HepG2 (cell line): Measurements from ENCODE around the gene ZNF384. TPM values are rescaled to one million over a fixed set of nuclear protein-coding genes. Genes with fewer than 3 reads are reported as not detected.

Experiments used
- AKAP8 ChIP-seq: sonication (generic); formaldehyde crosslinking; IDR thresholded peaks from 2 replicates; pipeline ENCODE4 v1.5.1; 2020; ENCODE audit warnings: mild to moderate bottlenecking, missing genetic modification reagents
- FOXA1 ChIP-seq, 2 experiments: fragments of 450-650 bp in 1 of 2; sonication (generic) in 1 of 2; formaldehyde crosslinking in 1 of 2; IDR thresholded peaks; 2 replicates each; pipeline versions ENCODE4 v1.4.0 to v1.6.1; 2016 to 2020; ENCODE audit warnings: missing genetic modification reagents in 1 of 2
- FOXP1 ChIP-seq, 2 experiments: fragments of 450-650 bp in 1 of 2; IDR thresholded peaks; 2 replicates each; pipeline ENCODE4 v1.6.1; 2017 to 2018; ENCODE audit warnings: antibody characterized with exemption in 1 of 2
- HOMEZ ChIP-seq: IDR thresholded peaks from 2 replicates; pipeline ENCODE4 v1.6.1; 2016; ENCODE audit warnings: low read depth
- MXI1 ChIP-seq: IDR thresholded peaks from 3 replicates; pipeline ENCODE4 v1.6.1; 2012; ENCODE audit warnings: low read depth, low read length, inconsistent platforms, borderline replicate concordance
- NR2F2 ChIP-seq: IDR thresholded peaks from 2 replicates; pipeline ENCODE4 v1.6.1; 2012; ENCODE audit warnings: low read depth, inconsistent platforms, borderline replicate concordance
- PCBP2 ChIP-seq: fragments of 200-400 bp; formaldehyde crosslinking; optimal IDR thresholded peaks from 2 replicates; pipeline ENCODE3; 2018; ENCODE audit warnings: low read length, low read depth; ENCODE audit not compliant: poor library complexity, severe bottlenecking
- ZNF142 ChIP-seq: sonication (generic); formaldehyde crosslinking; IDR thresholded peaks from 2 replicates; pipeline ENCODE4 v1.4.0; 2020; ENCODE audit warnings: missing genetic modification reagents
- ZNF260 ChIP-seq: sonication (generic); formaldehyde crosslinking; IDR thresholded peaks from 2 replicates; pipeline ENCODE4 v1.4.0; 2020; ENCODE audit warnings: missing genetic modification reagents, low read depth, mild to moderate bottlenecking, borderline replicate concordance
- ZNF280B ChIP-seq: sonication (generic); formaldehyde crosslinking; IDR thresholded peaks from 2 replicates; pipeline ENCODE4 v1.5.0; 2020; ENCODE audit warnings: missing genetic modification reagents, mild to moderate bottlenecking, borderline replicate concordance
- ZNF512B ChIP-seq: sonication (generic); formaldehyde crosslinking; IDR thresholded peaks from 2 replicates; pipeline ENCODE4 v1.5.1; 2020; ENCODE audit warnings: missing genetic modification reagents, mild to moderate bottlenecking, borderline replicate concordance
- ZNF580 ChIP-seq: IDR thresholded peaks from 2 replicates; pipeline ENCODE4 v1.6.1; 2016; ENCODE audit warnings: low read depth, borderline replicate concordance
- ZNF644 ChIP-seq: IDR thresholded peaks from 2 replicates; pipeline ENCODE4 v1.6.1; 2016; ENCODE audit warnings: low read depth
- ZNF670 ChIP-seq: sonication (generic); formaldehyde crosslinking; IDR thresholded peaks from 2 replicates; pipeline ENCODE4 v1.8.0; 2022; ENCODE audit warnings: mild to moderate bottlenecking, missing genetic modification reagents, borderline replicate concordance
- polyA plus RNA-seq, 8 experiments: library from polyadenylated mRNA; depleted of rRNA in 3 of 8; stranded (reverse) in 7 of 8; unstranded in 1 of 8; fragments of >200 nt; fragmentation: Illumina TruSeq in 4 of 8; extraction: Trizol in 4 of 8; gene quantifications; 2 replicates each; pipeline versions ENCODE4 v1.2.1 to v1.2.3, GENCODE V29; 2011 to 2016; ENCODE audit warnings: low read depth in 4 of 8, missing spikeins in 1 of 8, mixed read lengths in 1 of 8; ENCODE audit not compliant: insufficient read depth in 1 of 8
- total RNA-seq, 5 experiments: library from RNA; depleted of rRNA; stranded (reverse); fragments of >200 nt; fragmentation: Illumina TruSeq; extraction: Trizol; gene quantifications; 2 replicates each; pipeline ENCODE4 v1.2.3, GENCODE V29; 2016; ENCODE audit warnings: low read depth in 1 of 5

The ZNF384 gene
- total and polyA plus RNA-seq, 2 of the 13 experiments (the other 11 are each of a cell fraction or from before 2014, with no cell fraction given): 23.6 to 55.3 TPM

- TF ChIP-seq ZNF280B (CRISPR knock-in tag) (peak; percentile 98), FOXA1 (IDR thresholded peaks at IDR 0.05) (no peak), FOXA1 (CRISPR knock-in tag; IDR thresholded peaks at IDR 0.05) (no peak), MXI1 (peak; percentile 82; the same call in 1 of the 3 replicates), ZNF260 (no peak), ZNF644 (CRISPR knock-in tag) (peak; percentile 60; the same call in 1 of the 2 replicates), ZNF580 (CRISPR knock-in tag) (peak; percentile 76), AKAP8 (CRISPR knock-in tag) (peak; percentile 63; the same call in 1 of the 2 replicates), ZNF142 (CRISPR knock-in tag) (peak; percentile 83; the same call in 1 of the 2 replicates), ZNF512B (CRISPR knock-in tag) (no peak), HOMEZ (CRISPR knock-in tag) (peak; percentile 42; the same call in 1 of the 2 replicates), PCBP2 (no peak), NR2F2 (0 out of 2 replicates have a peak, but pooled peaks have one; percentile 15), FOXP1 (IDR thresholded peaks at IDR 0.05) (no peak), FOXP1 (CRISPR knock-in tag; IDR thresholded peaks at IDR 0.05) (peak; percentile 27; the same call in 1 of the 2 replicates), ZNF670 (CRISPR knock-in tag) (no peak; the same call in 1 of the 2 replicates)
Measured at GRCh38 chr12:6723607-6724408, 34.6 kb upstream of the ZNF384 start, which contains the start of gene COPS7A (continued).
